ENCODE results near the gene GSTA3. TPM values are rescaled to one million over a fixed set of nuclear protein-coding genes. Genes with fewer than 3 reads are reported as not detected.
"Not testable (repeated sequence)": the region's sequence is repeated elsewhere in the genome, so short reads cannot be mapped to it uniquely, and the experiment has no call there.

The GSTA3 gene
- total RNA-seq, 1 donor from 2014 or later = not detected

DNA sequence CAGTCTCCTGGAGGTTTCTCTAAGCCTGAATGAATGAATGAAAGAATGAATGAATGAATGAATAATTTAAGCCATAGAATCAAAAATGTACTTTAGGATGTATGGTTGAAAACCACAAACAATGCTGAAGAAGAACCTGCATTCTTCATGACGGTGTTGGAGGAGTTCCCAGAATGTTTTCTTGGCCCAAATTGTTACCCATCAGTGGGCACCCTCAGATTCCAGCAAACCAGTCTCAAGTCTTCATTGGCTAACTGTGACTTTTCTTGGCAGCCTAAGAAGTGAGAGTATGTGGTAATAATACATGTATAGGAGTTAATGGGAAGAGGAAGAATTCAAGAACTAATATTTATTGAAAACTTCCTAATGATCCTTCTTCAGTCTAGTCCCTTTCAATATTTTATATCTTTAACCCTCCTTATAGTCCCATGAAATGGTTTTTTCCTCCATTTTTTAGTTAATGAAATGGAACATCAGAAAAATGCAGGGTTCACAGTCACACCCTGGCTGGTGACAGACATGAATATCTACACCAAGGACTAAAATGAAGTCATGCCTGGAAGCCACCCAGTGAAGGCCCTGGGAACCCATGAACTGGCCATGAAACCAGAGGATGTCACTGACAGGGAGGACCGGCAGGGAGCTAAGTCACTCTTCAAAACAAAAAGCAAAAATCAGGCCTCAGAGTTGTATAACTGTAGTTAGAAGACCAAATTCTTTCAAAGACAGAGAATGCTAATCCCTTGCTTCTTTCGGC lies 39.0 kb downstream of the GSTA3 start:
- not testable (repeated sequence) for DNase-seq (ENCODE audit: low spot score); ATAC-seq

GRCh38 chr6:52868899-52869298 lies 40.6 kb downstream of the GSTA3 start:
- not testable (repeated sequence) for DNase-seq (ENCODE audit: low spot score); ATAC-seq

GRCh38 chr6:52868240-52868639 lies 41.3 kb downstream of the GSTA3 start:
- DNase-seq (ENCODE audit: low spot score) = no peak
- ATAC-seq = no peak

- DNase-seq (ENCODE audit: low spot score); ATAC-seq: not testable (repeated sequence)
These were observed 48.3 kb downstream of the GSTA3 start for GRCh38 chr6:52861151-52861550.

DNA sequence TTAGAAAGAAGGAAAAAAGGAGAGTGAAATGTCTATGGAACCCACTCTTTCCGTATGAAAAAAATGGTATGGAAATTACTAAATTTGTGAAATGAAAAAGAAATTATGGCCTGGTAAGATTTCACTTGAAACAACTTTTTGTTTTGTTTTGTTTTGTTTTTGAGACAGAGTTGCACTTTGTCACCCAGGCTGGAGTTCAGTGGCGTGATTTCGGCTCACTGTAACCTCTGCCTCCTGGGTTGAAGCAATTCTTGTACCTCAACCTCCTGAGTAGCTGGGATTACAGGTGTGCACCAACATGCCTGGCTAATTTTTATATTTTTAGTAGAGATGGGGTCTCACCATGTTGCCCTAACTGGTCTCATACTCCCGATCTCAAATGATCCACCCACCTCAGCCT lies 51.1 kb downstream of the GSTA3 start:
- no peak for ATAC-seq
- DNase-seq (ENCODE audit: low spot score) = no peak

DNA sequence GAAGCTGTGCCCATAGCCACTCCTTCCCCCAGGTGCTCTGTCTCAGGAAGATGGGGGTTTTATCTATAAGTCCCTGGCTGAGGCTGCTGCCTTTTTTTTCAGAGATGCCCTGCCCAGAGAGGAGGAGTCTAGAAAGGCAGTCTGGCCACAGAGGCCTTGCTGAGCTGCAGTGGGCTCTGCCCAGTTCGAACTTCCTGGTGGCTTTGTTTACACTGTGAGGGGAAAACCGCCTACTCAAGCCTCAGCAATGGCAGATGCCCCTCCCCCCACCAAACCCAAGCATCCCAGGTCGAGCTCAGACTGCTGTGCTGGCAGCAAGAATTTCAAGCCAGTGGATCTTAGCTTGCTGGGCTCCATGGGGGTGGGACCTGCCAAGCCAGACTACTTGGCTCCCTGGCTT lies 53.4 kb downstream of the GSTA3 start:
- not testable (repeated sequence) for DNase-seq (ENCODE audit: low spot score)

DNA sequence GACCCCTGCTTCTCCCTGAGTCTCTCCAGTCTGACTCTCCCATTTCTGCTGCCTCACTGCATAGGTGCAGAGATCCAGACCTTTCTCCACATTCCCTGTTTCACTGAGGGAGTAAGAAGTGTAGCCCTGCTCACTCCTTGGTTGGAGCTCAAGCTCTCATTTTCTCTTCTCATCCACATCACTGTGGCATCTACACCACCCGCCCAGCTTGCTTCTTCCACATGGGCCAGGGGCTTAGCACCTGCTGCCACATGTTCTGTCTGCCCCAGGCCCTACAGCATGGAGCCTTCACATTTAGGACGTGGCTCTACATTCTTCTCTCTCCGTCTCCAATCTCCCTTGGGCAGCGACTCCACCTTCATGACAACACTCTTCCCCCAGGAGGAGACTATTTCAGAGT lies 60.4 kb downstream of the GSTA3 start:
- DNase-seq (ENCODE audit: low spot score) = no peak
- ATAC-seq = no peak

More for the DNA sequence above, 53.4 kb downstream of the GSTA3 start:
- not testable (repeated sequence) for ATAC-seq

Other genes starting within 250 kb of the GSTA3 start
- 28.5 TPM for gene TMEM14A, start 238.6 kb downstream of the GSTA3 start, total RNA-seq
- 45.2 TPM for gene GSTA2, start 146.2 kb downstream of the GSTA3 start, total RNA-seq
- gene GSTA1, start 105.9 kb downstream of the GSTA3 start, total RNA-seq = 811 TPM
- gene GSTA5, start 68.9 kb downstream of the GSTA3 start, total RNA-seq = not detected
- 5.5 TPM for gene GSTA4, start 85.6 kb upstream of the GSTA3 start, total RNA-seq
- 5.5 TPM for gene CILK1, start 152.1 kb upstream of the GSTA3 start, total RNA-seq
- 70.2 TPM for gene FBXO9, start 155.7 kb upstream of the GSTA3 start, total RNA-seq
- gene GCM1, start 239.1 kb upstream of the GSTA3 start, total RNA-seq = not detected